Mesenchymal stem cell (in vitro differentiated cells and primary cell): ENCODE measurements around the gene ZNF728.
"Not testable (repeated sequence)": the region's sequence is repeated elsewhere in the genome, so short reads cannot be mapped to it uniquely, and the experiment has no call there.

Source experiments
- DNase-seq: peaks from one replicate; pipeline ENCODE4 v3.0.0-alpha.2; 2013
- H2AFZ ChIP-seq: one replicate; pipeline ENCODE4 v1.6.1; 2013; ENCODE audit warnings: low read depth, mild to moderate bottlenecking, control low read depth, inconsistent platforms, low read length, moderate library complexity
- H2AK5ac ChIP-seq: 2 replicates; pipeline ENCODE4 v1.6.1; 2013; ENCODE audit warnings: low read length, moderate library complexity, mild to moderate bottlenecking, inconsistent platforms; ENCODE audit not compliant: severe bottlenecking
- H2BK120ac ChIP-seq: one replicate; pipeline ENCODE4 v1.6.1; 2013; ENCODE audit warnings: low read depth, mild to moderate bottlenecking, inconsistent platforms, low read length, moderate library complexity
- H2BK12ac ChIP-seq, 2 experiments: one replicate each; pipeline ENCODE4 v1.6.1; 2013; ENCODE audit warnings: inconsistent platforms in 2 of 2, low read length in 2 of 2, mild to moderate bottlenecking in 2 of 2, moderate library complexity in 2 of 2, control low read depth in 1 of 2
- H2BK15ac ChIP-seq: one replicate; pipeline ENCODE4 v1.6.1; 2013; ENCODE audit warnings: mild to moderate bottlenecking, low read depth, inconsistent platforms; ENCODE audit not compliant: poor library complexity, severe bottlenecking
- H2BK5ac ChIP-seq: 2 replicates; pipeline ENCODE4 v1.6.1; 2013; ENCODE audit warnings: low read depth, mild to moderate bottlenecking, low read length, control low read depth, inconsistent platforms; ENCODE audit not compliant: poor library complexity, severe bottlenecking
- H3K14ac ChIP-seq, 2 experiments: one replicate each; pipeline ENCODE4 v1.6.1; 2013; ENCODE audit warnings: inconsistent platforms in 2 of 2, low read length in 2 of 2, control low read depth in 1 of 2, mild to moderate bottlenecking in 1 of 2, moderate library complexity in 1 of 2
- H3K18ac ChIP-seq, 2 experiments: one replicate each; pipeline ENCODE4 v1.6.1; 2013; ENCODE audit warnings: inconsistent platforms in 2 of 2, low read length in 2 of 2, control low read depth in 1 of 2, low read depth in 1 of 2, mild to moderate bottlenecking in 1 of 2
- H3K23ac ChIP-seq, 2 experiments: one replicate each; pipeline ENCODE4 v1.6.1; 2013; ENCODE audit warnings: inconsistent platforms in 2 of 2, low read length in 2 of 2, mild to moderate bottlenecking in 2 of 2, moderate library complexity in 2 of 2, control low read depth in 1 of 2
- H3K27ac ChIP-seq: 2 replicates; pipeline ENCODE4 v1.5.1; 2013; ENCODE audit warnings: mild to moderate bottlenecking, moderate library complexity, low read length, control low read depth, inconsistent platforms; ENCODE audit not compliant: poor library complexity, severe bottlenecking
- H3K27me3 ChIP-seq, 2 experiments: 2 replicates each; pipeline versions ENCODE4 v1.6.1 to v1.7.0; 2013; ENCODE audit warnings: low read length in 2 of 2, mild to moderate bottlenecking in 2 of 2, moderate library complexity in 2 of 2, control low read depth in 1 of 2, inconsistent platforms in 1 of 2; ENCODE audit not compliant: control insufficient read depth in 1 of 2, insufficient read depth in 1 of 2
- H3K36me3 ChIP-seq, 2 experiments: 2 replicates each; pipeline versions ENCODE4 v1.6.1 to v1.7.0; 2013; ENCODE audit warnings: low read length in 2 of 2, control low read depth in 1 of 2, inconsistent platforms in 1 of 2, low read depth in 1 of 2, mild to moderate bottlenecking in 1 of 2; ENCODE audit not compliant: insufficient read depth in 2 of 2, control insufficient read depth in 1 of 2
- H3K4ac ChIP-seq, 2 experiments: one replicate each; pipeline ENCODE4 v1.6.1; 2013; ENCODE audit warnings: inconsistent platforms in 2 of 2, low read length in 2 of 2, mild to moderate bottlenecking in 2 of 2, moderate library complexity in 2 of 2, control low read depth in 1 of 2, low read depth in 1 of 2
- H3K4me1 ChIP-seq: 2 replicates; pipeline ENCODE4 v1.6.1; 2013; ENCODE audit warnings: low read depth, low read length, control low read depth; ENCODE audit not compliant: control insufficient read depth, insufficient read depth
- H3K4me2 ChIP-seq: 2 replicates; pipeline ENCODE4 v1.6.1; 2013; ENCODE audit warnings: low read length, mild to moderate bottlenecking, inconsistent platforms; ENCODE audit not compliant: poor library complexity, severe bottlenecking
- H3K4me3 ChIP-seq, 2 experiments: 2 replicates each; pipeline versions ENCODE4 v1.5.1 to v1.7.0; 2013; ENCODE audit warnings: low read length in 2 of 2, mild to moderate bottlenecking in 2 of 2, control low read depth in 1 of 2, low read depth in 1 of 2; ENCODE audit not compliant: insufficient read depth in 1 of 2
- H3K79me1 ChIP-seq: replicated peaks from 2 replicates; pipeline ENCODE4 v1.6.1; 2013; ENCODE audit warnings: mild to moderate bottlenecking, control low read depth, low read length, inconsistent platforms; ENCODE audit not compliant: poor library complexity, severe bottlenecking
- H3K9ac ChIP-seq: 2 replicates; pipeline ENCODE4 v1.7.0; 2013; ENCODE audit warnings: mild to moderate bottlenecking, low read length, moderate library complexity
- H3K9me3 ChIP-seq: 2 replicates; pipeline ENCODE4 v1.7.0; 2013; ENCODE audit warnings: mild to moderate bottlenecking, low read length; ENCODE audit not compliant: control insufficient read depth
- H4K8ac ChIP-seq: one replicate; pipeline ENCODE4 v1.6.1; 2013; ENCODE audit warnings: inconsistent platforms, mild to moderate bottlenecking, low read length, moderate library complexity
- H4K91ac ChIP-seq: one replicate; pipeline ENCODE4 v1.6.1; 2013; ENCODE audit warnings: mild to moderate bottlenecking, low read length, inconsistent platforms
- WGBS: methylation state at CpG from one replicate; pipeline ENCODE4 v1.1.7; 2013; ENCODE audit warnings: mixed read lengths; 5-methylcytosine and 5-hydroxymethylcytosine counted together

The ZNF728 gene

GRCh38 chr19:22975546-22976136 is 27.3 kb downstream of the ZNF728 start:
- H3K4ac ChIP-seq, H2BK12ac ChIP-seq, H4K91ac ChIP-seq, H3K23ac ChIP-seq, H2BK120ac ChIP-seq, H2AK5ac ChIP-seq, H3K14ac ChIP-seq, H3K27me3 ChIP-seq, H3K4me1 ChIP-seq, H3K18ac ChIP-seq, H3K9ac ChIP-seq, H2BK5ac ChIP-seq, H3K4me2 ChIP-seq, H3K27ac ChIP-seq, H4K8ac ChIP-seq, H2AFZ ChIP-seq, DNase-seq, H3K36me3 ChIP-seq, H2BK15ac ChIP-seq, H3K79me1 ChIP-seq: not testable (repeated sequence)
- WGBS, result 38% methylated on average over 1 of the region's 1 CpG
- Histone ChIP-seq H3K9me3 (peaks cover 78% of the 10 kb centered on the region), H3K4me3 (peak overlapping the region in 1 of 2 experiments; percentile 29)

DNA sequence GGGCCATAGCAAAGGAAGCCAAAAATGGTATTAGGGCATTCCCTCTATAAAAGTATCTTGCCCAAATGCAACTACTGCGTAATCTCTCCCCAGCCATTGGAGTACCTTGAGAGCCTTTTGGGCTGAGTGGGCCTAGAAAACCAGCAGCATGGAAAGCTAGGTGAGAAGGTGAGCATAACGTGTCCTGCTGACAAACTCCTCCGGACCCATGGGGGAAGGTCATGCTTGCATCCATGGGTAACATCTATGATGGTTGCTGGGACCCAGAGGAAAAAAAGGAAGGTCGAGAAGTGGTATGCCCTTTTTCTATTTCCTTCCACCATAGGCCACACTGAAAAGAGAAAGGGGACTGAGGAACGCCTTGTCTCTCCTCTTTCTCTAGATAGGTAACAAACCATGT is 57.4 kb downstream of the ZNF728 start:
- Histone ChIP-seq H3K27ac (no peak overlapping the region), H3K4me3 (no peak overlapping the region), H2BK12ac (no peak overlapping the region), H3K14ac (no peak overlapping the region), H3K27me3 (no peaks in the 10 kb centered on the region), H3K4me2 (no peak overlapping the region), H2AFZ (no peak overlapping the region), H3K9ac (no peak overlapping the region), H2BK5ac (no peak overlapping the region), H2BK15ac (no peak overlapping the region), H2BK120ac (no peak overlapping the region), H3K9me3 (peaks cover 73% of the 10 kb centered on the region), H3K23ac (no peak overlapping the region), H2AK5ac (no peak overlapping the region), H3K79me1 (no peaks in the 10 kb centered on the region), H3K4ac (no peak overlapping the region), H4K91ac (no peak overlapping the region), H3K36me3 (no peaks in the 10 kb centered on the region), H3K18ac (no peak overlapping the region), H3K4me1 (no peaks in the 10 kb centered on the region), H4K8ac (no peak overlapping the region)
- DNase-seq, result peak; percentile 11
- WGBS, result 44% methylated on average over 5 of the region's 5 CpGs

- H3K14ac ChIP-seq, result no peak overlapping the region
- no peak overlapping the region for H2BK12ac ChIP-seq
- H4K91ac ChIP-seq, result no peak overlapping the region
- H3K79me1 ChIP-seq, result no peaks in the 10 kb centered on the region
- H3K23ac ChIP-seq, result no peak overlapping the region
- H2AK5ac ChIP-seq, result no peak overlapping the region
- H3K27me3 ChIP-seq, result no peaks in the 10 kb centered on the region
- H3K4ac ChIP-seq, result no peak overlapping the region
- no peak overlapping the region for H2BK15ac ChIP-seq
- H3K9ac ChIP-seq, result no peak overlapping the region
- H2BK5ac ChIP-seq, result no peak overlapping the region
- 38% methylated on average over 1 of the region's 2 CpGs for WGBS
- H3K27ac ChIP-seq, result no peak overlapping the region
- no peak overlapping the region for H4K8ac ChIP-seq
- no peak overlapping the region for H3K4me2 ChIP-seq
- no peak overlapping the region for H2BK120ac ChIP-seq
- H3K36me3 ChIP-seq, result no peaks in the 10 kb centered on the region
- no peak overlapping the region for H3K4me3 ChIP-seq
- no peaks in the 10 kb centered on the region for H3K4me1 ChIP-seq
- DNase-seq, result no peak
- peaks cover 55% of the 10 kb centered on the region for H3K9me3 ChIP-seq
- no peak overlapping the region for H2AFZ ChIP-seq
- no peak overlapping the region for H3K18ac ChIP-seq
Measured at GRCh38 chr19:22935151-22935550, 67.8 kb downstream of the ZNF728 start.

- H3K4me2 ChIP-seq, result not testable (repeated sequence)
Measured at GRCh38 chr19:22927576-22927975, 75.4 kb downstream of the ZNF728 start.

More at GRCh38 chr19:22927576-22927975, 75.4 kb downstream of the ZNF728 start:
- not testable (repeated sequence) for H2BK5ac ChIP-seq, H4K91ac ChIP-seq, H3K18ac ChIP-seq, H4K8ac ChIP-seq, DNase-seq, H3K23ac ChIP-seq, H3K4ac ChIP-seq, H2BK120ac ChIP-seq, H2AK5ac ChIP-seq, H3K36me3 ChIP-seq, H3K4me3 ChIP-seq, H3K27me3 ChIP-seq, H3K9ac ChIP-seq, H2AFZ ChIP-seq, H3K14ac ChIP-seq, H3K4me1 ChIP-seq, H3K79me1 ChIP-seq, H2BK15ac ChIP-seq, H3K27ac ChIP-seq, H2BK12ac ChIP-seq
- peaks cover 42% of the 10 kb centered on the region for H3K9me3 ChIP-seq
- WGBS, result no CpG with 5 or more reads among the region's 34 CpGs
